Tibial nerve (tissue), 4 donors: ENCODE measurements around the gene TSFM. TPM values are rescaled to one million over a fixed set of nuclear protein-coding genes. Genes with fewer than 3 reads are reported as not detected.

Experiments
- DNase-seq, 2 donors: peaks; one replicate each; pipeline ENCODE4 v3.0.0-alpha.2; 2019; ENCODE audit warnings: low spot score in 2 of 2
- H3K27ac ChIP-seq, 4 donors: fragments of 200-600 bp; sonication (generic) in 3 of 4; one replicate each; pipeline ENCODE4 v1.5.1; 2017 to 2019; ENCODE audit warnings: mild to moderate bottlenecking in 1 of 4
- H3K27me3 ChIP-seq, 2 donors: fragments of 200-600 bp; sonication (generic) in 1 of 2; one replicate each; pipeline versions ENCODE4 v1.5.1 to v1.6.0; 2017 to 2019
- H3K36me3 ChIP-seq, 3 donors: fragments of 200-600 bp; sonication (generic); one replicate each; pipeline ENCODE4 v1.5.1; 2018 to 2019
- H3K4me1 ChIP-seq, 4 donors: fragments of 200-600 bp; sonication (generic) in 3 of 4; one replicate each; pipeline ENCODE4 v1.5.1; 2017 to 2019
- H3K4me3 ChIP-seq, 4 donors: fragments of 200-600 bp; sonication (generic) in 3 of 4; one replicate each; pipeline ENCODE4 v1.5.1; 2017 to 2019; ENCODE audit warnings: mild to moderate bottlenecking in 1 of 4, moderate library complexity in 1 of 4
- H3K9me3 ChIP-seq, 4 donors: fragments of 200-600 bp; sonication (generic) in 3 of 4; one replicate each; pipeline ENCODE4 v1.5.1; 2017 to 2019
- CTCF ChIP-seq, 5 experiments: fragments of 200-600 bp in 3 of 5; fragments of 450-650 bp in 2 of 5; sonication (generic) in 3 of 5; IDR thresholded peaks; one replicate each; pipeline ENCODE4 v1.5.1; 2016 to 2019; ENCODE audit warnings: antibody characterized with exemption in 5 of 5, mild to moderate bottlenecking in 3 of 5, moderate library complexity in 2 of 5
- EP300 ChIP-seq, 2 donors: sonication (generic); formaldehyde crosslinking; IDR thresholded peaks; one replicate each; pipeline ENCODE4 v1.6.1; 2017; ENCODE audit warnings: antibody characterized with exemption in 2 of 2, mild to moderate bottlenecking in 1 of 2
- POLR2A ChIP-seq, 2 donors: fragments of 450-650 bp; IDR thresholded peaks; one replicate each; pipeline ENCODE4 v1.6.1; 2017; ENCODE audit warnings: antibody characterized with exemption in 2 of 2, mild to moderate bottlenecking in 2 of 2, moderate library complexity in 2 of 2
- WGBS, 2 donors: methylation state at CpG; one replicate each; pipeline ENCODE4 v1.1.5; 2018; 5-methylcytosine and 5-hydroxymethylcytosine counted together
- small RNA-seq: library from RNA; depleted of rRNA; stranded (forward); fragments of <200 nt; gene quantifications from one replicate; pipeline ENCODE3, GENCODE V24; 2016
- total RNA-seq, 4 donors: library from RNA; depleted of rRNA; stranded (reverse); fragments of >200 nt; gene quantifications; one replicate each; pipeline ENCODE4 v1.1.0, GENCODE V29; 2016

The TSFM gene
- total RNA-seq, 4 donors from 2014 or later, result 13.5 to 23.2 (median 22.4) TPM

- peak; percentile 58 to 81 for DNase-seq
- TF ChIP-seq POLR2A (IDR thresholded peaks at IDR 0.05), result peak; percentile 23 to 53
- peak in 1 of 5 experiments; percentile 5 for TF ChIP-seq CTCF (IDR thresholded peaks at IDR 0.05)
- TF ChIP-seq EP300 (IDR thresholded peaks at IDR 0.05), result peak in 1 of 2 donors; percentile 79
Measured at GRCh38 chr12:57845478-57846284, 63.1 kb downstream of the TSFM start.

GRCh38 chr12:57846285-57846576 lies 63.6 kb downstream of the TSFM start:
- WGBS, 2 donors, result 0 to 1% methylated on average over 10 to 21 of the region's 26 CpGs
- Histone ChIP-seq H3K27ac (peak overlapping the region; percentile 99 to 100 (median 100)), H3K4me3 (peak overlapping the region; percentile 89 to 99 (median 94)), H3K4me1 (peaks cover 4 to 52% (median 36%) of the 10 kb centered on the region in 4 donors), H3K27me3 (no peaks in the 10 kb centered on the region), H3K36me3 (no peaks in the 10 kb centered on the region), H3K9me3 (no peaks in the 10 kb centered on the region)
- TF ChIP-seq EP300 (IDR thresholded peaks at IDR 0.05) (no peak), CTCF (IDR thresholded peaks at IDR 0.05) (no peak), POLR2A (IDR thresholded peaks at IDR 0.05) (no peak)
- DNase-seq, result no peak

More at GRCh38 chr12:57845478-57846284, 63.1 kb downstream of the TSFM start:
- peak overlapping the region; percentile 99 to 100 (median 100) for H3K27ac ChIP-seq
- peaks cover 4 to 52% (median 36%) of the 10 kb centered on the region in 4 donors for H3K4me1 ChIP-seq
- WGBS, 2 donors, result 0 to 1% methylated on average over 39 to 53 of the region's 81 CpGs
- H3K27me3 ChIP-seq, result no peaks in the 10 kb centered on the region
- H3K4me3 ChIP-seq, result peak overlapping the region; percentile 89 to 99 (median 94)
- H3K36me3 ChIP-seq, result no peaks in the 10 kb centered on the region
- no peaks in the 10 kb centered on the region for H3K9me3 ChIP-seq

GRCh38 chr12:57846577-57847319 lies 64.2 kb downstream of the TSFM start, which contains the start of gene CTDSP2:
Gene CTDSP2 (minus strand): TSS chr12:57846729. CDS start chr12:57846435, 294 bp downstream.
- Histone ChIP-seq H3K27ac (peak within 1 kb of the TSS; percentile 99 to 100 (median 100)), H3K4me1 (peaks cover 4 to 52% (median 35%) of the 10 kb centered on the region in 4 donors), H3K36me3 (no peaks in the 10 kb centered on the region), H3K4me3 (peak within 1 kb of the TSS; percentile 89 to 99 (median 94)), H3K27me3 (no peaks in the 10 kb centered on the region), H3K9me3 (no peaks in the 10 kb centered on the region)
- peak; percentile 100 for DNase-seq
- TF ChIP-seq CTCF (IDR thresholded peaks at IDR 0.05) (peak in 3 of 5 experiments; percentile 11 to 31 (median 18)), EP300 (IDR thresholded peaks at IDR 0.05) (peak in 1 of 2 donors; percentile 91), POLR2A (IDR thresholded peaks at IDR 0.05) (peak; percentile 72 to 95)
- WGBS, 2 donors, result 0 to 1% methylated on average over 27 to 42 of the region's 58 CpGs

Small RNA genes lying within 50 kb of the gene (small RNA-seq; reads per million reads assigned to genes)
- gene MIR26A2, result 1.8 reads per million, percentile 56 among the genes with 10 or more reads in this experiment
- not detected for gene RNU6-1083P

Other genes with a start within 250 kb of the TSFM start
- 100 to 1,000 TPM in 3 of 4 donors, 10 to 100 TPM in 1; 92.9 to 138 (median 130) TPM for gene DCTN2, start 235.6 kb upstream of the TSFM start, total RNA-seq
- 1 to 10 TPM; 1.9 to 4.8 (median 2.9) TPM for gene KIF5A, start 232.7 kb upstream of the TSFM start, total RNA-seq
- gene PIP4K2C, start 191.6 kb upstream of the TSFM start, total RNA-seq, result 10 to 100 TPM; 29.5 to 67.7 (median 35.9) TPM
- 10 to 100 TPM; 19.0 to 33.1 (median 28.1) TPM for gene DTX3, start 178.0 kb upstream of the TSFM start, total RNA-seq
- 10 to 100 TPM; 31.2 to 91.2 (median 48.8) TPM for gene ARHGEF25, start 171.4 kb upstream of the TSFM start, total RNA-seq
- gene B4GALNT1, start 149.6 kb upstream of the TSFM start, total RNA-seq, result 10 to 100 TPM; 14.5 to 43.8 (median 16.8) TPM
- gene OS9, start 88.7 kb upstream of the TSFM start, total RNA-seq, result 100 to 1,000 TPM; 185 to 288 (median 224) TPM
- gene AGAP2, start 44.0 kb upstream of the TSFM start, total RNA-seq, result 1 to 10 TPM; 1.1 to 5.7 (median 2.5) TPM
- gene TSPAN31, start 37.7 kb upstream of the TSFM start, total RNA-seq, result 100 to 1,000 TPM in 1 of 4 donors, 10 to 100 TPM in 3; 47.1 to 115 (median 80.1) TPM
- gene CDK4, start 30.5 kb upstream of the TSFM start, total RNA-seq, result 100 to 1,000 TPM in 2 of 4 donors, 10 to 100 TPM in 2; 79.1 to 156 (median 99.0) TPM
- 10 to 100 TPM in 2 of 4 donors, 1 to 10 TPM in 2; 4.2 to 19.8 (median 10.4) TPM for gene MARCHF9, start 27.7 kb upstream of the TSFM start, total RNA-seq
- gene CYP27B1, start 15.7 kb upstream of the TSFM start, total RNA-seq, result 1 to 10 TPM in 1 of 4 donors, not detected in 3; 3.0 TPM
- gene METTL1, start 10.7 kb upstream of the TSFM start, total RNA-seq, result 10 to 100 TPM in 2 of 4 donors, 1 to 10 TPM in 2; 6.5 to 17.7 (median 10.1) TPM
- 10 to 100 TPM in 2 of 4 donors, 1 to 10 TPM in 2; 8.0 to 16.3 (median 9.6) TPM for gene EEF1AKMT3, start 10.2 kb upstream of the TSFM start, total RNA-seq
- 1 to 10 TPM; 2.3 to 4.2 (median 3.3) TPM for gene AVIL, start 35.9 kb downstream of the TSFM start, total RNA-seq
- 100 to 1,000 TPM; 117 to 141 (median 123) TPM for gene CTDSP2, start 63.9 kb downstream of the TSFM start, total RNA-seq
- 10 to 100 TPM in 2 of 4 donors, 1 to 10 TPM in 2; 2.2 to 20.7 (median 8.0) TPM for gene ATP23, start 158.8 kb downstream of the TSFM start, total RNA-seq